ENCODE results near the gene FIGLA.

DNA sequence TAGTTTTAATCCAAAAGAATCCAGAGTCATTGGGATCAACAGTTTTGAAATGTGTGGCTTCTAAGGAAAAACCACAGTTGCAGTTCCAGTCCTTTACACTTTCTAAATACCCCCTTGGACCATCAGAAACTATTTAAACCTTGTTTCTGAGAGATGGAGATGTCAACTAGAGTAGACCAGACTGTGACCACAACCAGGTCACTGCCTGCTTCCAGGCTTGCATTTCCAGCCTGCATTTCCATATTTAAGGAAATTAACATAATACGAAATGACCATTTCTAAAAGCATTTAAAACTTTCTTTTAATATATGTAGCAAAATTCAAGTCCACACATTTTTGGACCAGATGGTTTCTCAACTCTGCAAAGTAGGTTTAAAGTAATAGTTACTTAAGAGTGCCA is 60.8 kb downstream of the FIGLA start:
- TF ChIP-seq GATA2 (IDR thresholded peaks at IDR 0.05; ENCODE audit: low read depth, low read length) = no peak
- no peak for TF ChIP-seq GATA3 (IDR thresholded peaks at IDR 0.05; ENCODE audit: low read depth, low read length)
